GM13976 (cell line): ENCODE data around the gene VTI1A.

Source experiments
- DNase-seq: peaks from one replicate; pipeline ENCODE4 v3.0.0; 2012; ENCODE audit warnings: low spot score
- CTCF ChIP-seq: IDR thresholded peaks from 2 replicates; pipeline ENCODE4 v1.5.1; 2012; ENCODE audit warnings: borderline replicate concordance, mild to moderate bottlenecking; ENCODE audit not compliant: insufficient read depth; ENCODE audit errors: extremely low read depth, missing control alignments, control extremely low read depth
- in situ Hi-C: fragments of 300-500 bp; cut with MboI; formaldehyde crosslinking; loops from one replicate; pipeline ENCODE4 v1.12.0; 2022; ENCODE audit warnings: low sequenced_read_pairs, mixed read lengths, inconsistent platforms; ENCODE audit not compliant: unreplicated experiment

VTI1A gene

GRCh38 chr10:112847778-112848177, 400.8 kb downstream of the VTI1A start:
- in situ Hi-C loops = no loop called here
- no peak for TF ChIP-seq CTCF
- no peak for DNase-seq

- in situ Hi-C loops = no loop called here
- no peak for TF ChIP-seq CTCF
- no peak for DNase-seq
Measured at GRCh38 chr10:112848228-112848627, 401.2 kb downstream of the VTI1A start.

- no peak for DNase-seq
- in situ Hi-C loops = no loop called here
- no peak for TF ChIP-seq CTCF
Measured at GRCh38 chr10:112848868-112849430, 401.9 kb downstream of the VTI1A start.

GRCh38 chr10:112849546-112849945, 402.5 kb downstream of the VTI1A start:
- in situ Hi-C loops = no loop called here
- no peak for TF ChIP-seq CTCF

GRCh38 chr10:112851181-112851580, 404.2 kb downstream of the VTI1A start:
- TF ChIP-seq CTCF = no peak
- DNase-seq = peak; percentile 3
- in situ Hi-C loops = no loop called here

More at GRCh38 chr10:112849546-112849945, 402.5 kb downstream of the VTI1A start:
- DNase-seq = no peak

GRCh38 chr10:112851588-112852211, 404.7 kb downstream of the VTI1A start:
- no peak for DNase-seq
- no peak for TF ChIP-seq CTCF
- in situ Hi-C loops = no loop called here
